Middle frontal gyrus (tissue), 1 donor: Measurements from ENCODE around the gene CD82.

Source experiments
- DNase-seq: peaks from one replicate; pipeline ENCODE4 v3.0.0-alpha.2; 2015; ENCODE audit warnings: low spot score; ENCODE audit errors: extremely low spot score

CD82 gene

DNA sequence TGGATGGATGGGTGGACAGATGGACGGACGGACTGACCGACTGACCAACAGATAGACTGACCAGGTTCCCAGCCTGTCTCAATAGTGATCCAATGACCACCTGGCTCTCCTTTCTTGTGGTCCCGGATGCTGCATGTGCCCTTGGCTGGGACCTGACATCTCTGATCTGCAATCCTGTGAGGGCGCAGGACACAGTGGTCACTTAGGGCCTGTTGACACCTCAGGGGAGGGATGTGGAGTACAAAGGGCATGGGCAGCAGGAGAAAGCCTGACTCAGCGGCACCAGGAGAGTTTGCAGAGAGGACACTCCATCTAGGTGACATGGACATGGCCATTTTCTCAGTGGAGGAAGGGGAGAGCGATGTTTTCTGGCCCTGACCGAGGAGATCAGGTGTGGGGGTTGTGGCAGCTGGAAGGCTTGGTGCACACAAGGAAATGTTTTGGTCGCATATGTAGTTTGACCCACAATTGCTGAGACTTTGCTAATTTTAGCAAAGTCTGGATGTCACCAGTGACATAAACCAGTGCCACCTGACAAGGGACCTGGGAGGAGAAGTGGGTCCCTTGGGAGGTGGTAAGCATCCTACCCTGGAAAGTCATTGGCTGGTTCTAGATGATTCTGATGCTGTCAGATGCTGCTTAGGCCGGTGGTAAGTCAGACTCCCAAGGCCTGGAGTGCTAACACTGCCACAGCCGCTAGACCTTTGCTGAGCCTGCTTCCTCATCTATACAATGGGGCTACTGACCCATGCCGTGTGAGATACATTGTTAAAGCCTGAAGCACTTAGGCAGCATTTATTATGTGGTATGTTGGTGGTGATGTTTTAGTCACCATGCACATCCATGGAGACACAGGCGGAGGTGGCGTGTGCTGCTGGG is 50.7 kb downstream of the CD82 start:
- no peak for DNase-seq

DNA sequence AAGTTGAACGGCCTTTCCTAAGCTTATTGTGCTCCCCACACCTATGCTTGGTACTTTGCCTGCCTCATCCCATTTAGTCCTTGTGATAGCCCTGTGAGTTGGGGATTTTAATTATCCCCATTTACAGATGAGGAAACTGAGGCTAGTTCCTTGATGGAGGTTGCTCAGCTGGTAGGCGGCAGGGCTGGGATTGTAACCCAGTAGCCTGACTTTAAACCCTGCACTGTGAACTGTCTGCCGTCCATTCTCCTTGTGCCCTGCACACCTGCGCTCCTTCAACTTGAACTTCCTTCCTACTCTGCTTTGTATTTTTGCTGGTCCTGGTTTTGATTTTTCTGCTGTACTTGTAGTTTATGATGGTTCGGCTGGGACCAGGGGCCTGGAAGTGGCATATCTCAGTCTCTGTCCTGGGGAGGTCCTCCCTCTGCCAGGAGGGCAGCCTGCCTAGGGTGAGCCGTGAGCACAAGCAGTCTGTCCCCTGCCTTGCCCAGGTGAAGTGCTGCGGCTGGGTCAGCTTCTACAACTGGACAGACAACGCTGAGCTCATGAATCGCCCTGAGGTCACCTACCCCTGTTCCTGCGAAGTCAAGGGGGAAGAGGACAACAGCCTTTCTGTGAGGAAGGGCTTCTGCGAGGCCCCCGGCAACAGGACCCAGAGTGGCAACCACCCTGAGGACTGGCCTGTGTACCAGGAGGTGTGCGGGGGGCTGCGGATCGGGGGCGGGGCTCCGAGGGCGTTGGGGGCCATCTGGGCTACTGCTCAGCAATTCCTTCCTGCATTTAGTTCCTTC is 52.4 kb downstream of the CD82 start:
- no peak for DNase-seq

DNA sequence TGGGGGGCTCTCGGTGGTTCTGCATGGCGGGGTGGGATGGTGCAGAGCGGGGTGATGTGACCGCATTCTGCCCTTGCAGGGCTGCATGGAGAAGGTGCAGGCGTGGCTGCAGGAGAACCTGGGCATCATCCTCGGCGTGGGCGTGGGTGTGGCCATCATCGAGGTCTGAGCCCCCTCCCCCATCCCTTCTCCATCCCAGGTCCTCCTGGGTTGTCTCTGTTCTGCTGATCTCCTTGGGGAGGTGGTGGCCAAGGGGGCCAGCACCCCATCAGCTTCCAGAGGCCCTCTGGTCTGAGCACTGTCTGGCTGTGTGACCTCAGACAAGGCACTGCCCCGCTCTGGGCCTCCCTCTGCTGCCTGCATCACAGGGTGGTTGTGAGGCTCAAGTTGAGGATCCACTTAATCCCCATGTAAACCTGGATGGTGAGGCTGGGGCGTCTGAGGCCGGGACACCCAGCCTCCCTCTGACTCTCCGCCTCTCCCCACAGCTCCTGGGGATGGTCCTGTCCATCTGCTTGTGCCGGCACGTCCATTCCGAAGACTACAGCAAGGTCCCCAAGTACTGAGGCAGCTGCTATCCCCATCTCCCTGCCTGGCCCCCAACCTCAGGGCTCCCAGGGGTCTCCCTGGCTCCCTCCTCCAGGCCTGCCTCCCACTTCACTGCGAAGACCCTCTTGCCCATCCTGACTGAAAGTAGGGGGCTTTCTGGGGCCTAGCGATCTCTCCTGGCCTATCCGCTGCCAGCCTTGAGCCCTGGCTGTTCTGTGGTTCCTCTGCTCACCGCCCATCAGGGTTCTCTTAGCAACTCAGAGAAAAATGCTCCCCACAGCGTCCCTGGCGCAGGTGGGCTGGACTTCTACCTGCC is 53.3 kb downstream of the CD82 start:
- DNase-seq: no peak

- no peak for DNase-seq
Measured at GRCh38 chr11:44620328-44620725, 54.9 kb downstream of the CD82 start.

- DNase-seq: peak; percentile 60
Measured at GRCh38 chr11:44621140-44621681, 55.7 kb downstream of the CD82 start.

GRCh38 chr11:44621784-44622183 is 56.3 kb downstream of the CD82 start:
- no peak for DNase-seq

GRCh38 chr11:44622190-44622650 is 56.8 kb downstream of the CD82 start:
- DNase-seq: no peak

DNA sequence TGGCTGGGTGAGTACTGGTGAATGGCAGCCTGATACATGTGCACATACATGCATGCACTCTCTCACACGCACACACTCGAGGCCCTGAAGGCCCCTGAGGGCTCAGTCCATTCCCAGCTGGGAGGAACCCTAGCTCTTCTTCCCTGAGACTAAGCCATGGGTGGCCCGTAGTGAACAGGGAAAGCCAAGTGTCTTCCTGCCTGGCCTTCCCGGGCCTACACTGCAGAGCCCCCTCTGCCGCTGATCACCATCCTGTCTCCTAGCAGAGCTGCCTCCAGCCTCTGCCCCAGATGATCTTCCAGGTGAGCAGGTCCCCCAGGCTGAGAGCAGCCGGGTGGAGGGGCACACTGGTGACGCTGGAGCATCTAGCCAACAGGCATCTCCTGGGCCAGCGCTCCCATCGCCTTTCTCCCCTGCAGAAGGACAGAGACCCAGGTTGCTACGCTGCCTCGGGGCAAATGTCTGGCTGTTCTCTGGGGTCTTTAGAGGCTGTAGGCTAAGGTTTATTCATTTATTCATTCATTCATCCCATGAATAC is 57.3 kb downstream of the CD82 start:
- DNase-seq: no peak

DNA sequence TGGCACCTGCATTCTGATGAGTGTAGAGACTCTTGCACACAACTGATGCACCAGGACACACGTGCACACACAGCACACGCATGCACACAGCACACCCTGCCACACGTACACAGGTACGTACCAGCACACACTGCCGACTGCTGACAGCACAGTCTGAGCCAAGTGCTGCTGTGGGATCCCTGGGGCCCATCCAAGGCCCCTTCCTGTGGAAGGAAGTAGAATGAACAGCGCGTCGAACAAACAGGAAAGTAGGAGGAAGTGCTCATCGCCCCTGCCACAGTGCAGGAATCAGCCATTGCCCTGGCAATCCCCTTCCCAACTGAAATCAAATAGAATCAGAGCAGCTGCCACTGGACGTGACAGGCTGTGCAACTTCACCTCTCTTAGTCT is 57.9 kb downstream of the CD82 start:
- no peak for DNase-seq

DNA sequence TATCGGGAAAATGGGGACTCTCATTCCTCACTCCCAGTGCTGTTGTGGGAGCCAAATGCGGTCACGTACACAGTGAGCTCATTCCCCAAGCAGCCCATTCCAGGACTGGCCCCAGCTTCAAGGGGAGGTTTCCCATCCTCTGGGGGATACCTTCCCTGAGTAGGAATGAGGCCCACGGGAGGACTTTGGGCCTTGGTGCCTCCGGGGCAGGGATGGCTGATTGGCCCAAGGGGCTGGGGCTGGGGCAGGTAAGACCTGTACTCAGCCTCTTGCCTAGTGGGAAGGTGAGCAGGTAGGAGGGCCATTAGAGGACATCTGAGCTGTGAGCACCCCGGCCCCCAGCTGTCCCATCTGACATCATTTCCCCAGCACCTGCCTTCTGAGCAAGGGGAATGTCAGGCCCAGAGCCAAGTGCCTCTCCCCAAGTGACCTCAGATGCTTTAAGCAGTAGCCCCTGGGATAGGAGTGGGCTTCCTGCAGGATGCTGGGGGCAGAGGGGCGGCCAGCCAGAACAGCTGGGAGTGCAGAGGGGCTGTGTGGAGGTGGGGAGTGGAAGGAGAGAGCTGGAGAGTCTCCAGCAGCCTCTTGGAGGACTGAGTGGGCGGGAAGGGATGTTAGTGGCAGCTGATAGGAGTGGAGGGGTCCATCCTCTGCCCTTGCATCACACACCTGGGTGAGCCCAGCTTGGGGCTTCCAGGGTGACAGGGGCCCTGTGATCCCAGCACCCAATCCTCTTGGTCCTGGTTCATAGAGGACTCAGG is 58.4 kb downstream of the CD82 start:
- DNase-seq: no peak

DNA sequence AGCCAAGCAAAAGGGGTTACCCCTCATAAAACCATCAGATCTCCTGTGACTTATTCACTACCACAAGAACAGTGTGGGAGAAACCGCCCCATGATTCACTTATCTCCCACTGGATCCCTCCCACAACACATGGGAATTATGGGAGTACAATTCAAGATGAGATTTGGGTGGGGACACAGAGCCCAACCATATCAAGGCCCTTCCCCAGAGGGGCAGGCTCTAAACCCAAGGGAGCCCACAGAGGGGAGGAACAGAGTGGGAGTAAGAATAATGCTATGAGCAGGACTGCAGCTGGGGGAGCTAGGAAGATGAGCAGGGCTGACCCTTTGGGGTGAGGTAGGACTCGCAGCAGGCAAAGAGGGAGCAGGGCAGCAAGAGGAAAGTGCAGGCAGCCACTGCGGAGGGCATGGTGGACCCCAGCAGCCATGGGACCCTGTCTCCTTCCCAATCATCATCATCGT is 59.3 kb downstream of the CD82 start:
- DNase-seq: no peak

- DNase-seq: no peak
Measured at GRCh38 chr11:44625759-44626523, 60.5 kb downstream of the CD82 start.

GRCh38 chr11:44626645-44627044 is 61.2 kb downstream of the CD82 start:
- DNase-seq: no peak

DNA sequence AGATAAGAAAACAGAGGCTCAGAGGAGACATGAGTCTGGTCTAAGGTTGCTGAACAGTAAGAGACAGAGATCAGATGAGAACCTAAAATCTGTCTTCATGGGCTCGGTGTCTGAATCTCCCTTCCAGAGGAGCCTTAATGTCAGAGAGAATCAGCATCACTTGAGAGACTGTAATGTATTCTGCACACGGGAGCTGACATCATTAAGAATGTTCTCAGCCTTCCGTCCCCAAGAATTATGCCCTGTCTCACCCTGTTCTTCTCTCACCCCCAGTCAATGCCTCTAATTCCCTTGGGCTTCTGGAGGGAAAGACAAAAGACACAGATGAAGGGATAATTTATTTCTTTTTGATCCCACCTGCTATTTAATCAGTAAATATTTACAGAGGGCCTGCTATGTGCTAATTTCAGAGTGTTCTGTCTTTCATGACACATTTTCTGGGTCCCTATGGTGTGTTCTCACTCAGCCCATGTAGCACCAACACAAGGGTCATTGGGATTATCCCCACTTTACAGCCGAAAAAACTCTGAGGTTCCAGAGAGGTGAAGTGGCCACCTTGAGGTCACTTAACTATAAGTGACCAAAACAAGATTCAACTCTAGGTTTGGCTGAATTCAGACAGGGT is 61.8 kb downstream of the CD82 start:
- no peak for DNase-seq

GRCh38 chr11:44627911-44628729 is 62.7 kb downstream of the CD82 start:
- peak; percentile 81 for DNase-seq

DNA sequence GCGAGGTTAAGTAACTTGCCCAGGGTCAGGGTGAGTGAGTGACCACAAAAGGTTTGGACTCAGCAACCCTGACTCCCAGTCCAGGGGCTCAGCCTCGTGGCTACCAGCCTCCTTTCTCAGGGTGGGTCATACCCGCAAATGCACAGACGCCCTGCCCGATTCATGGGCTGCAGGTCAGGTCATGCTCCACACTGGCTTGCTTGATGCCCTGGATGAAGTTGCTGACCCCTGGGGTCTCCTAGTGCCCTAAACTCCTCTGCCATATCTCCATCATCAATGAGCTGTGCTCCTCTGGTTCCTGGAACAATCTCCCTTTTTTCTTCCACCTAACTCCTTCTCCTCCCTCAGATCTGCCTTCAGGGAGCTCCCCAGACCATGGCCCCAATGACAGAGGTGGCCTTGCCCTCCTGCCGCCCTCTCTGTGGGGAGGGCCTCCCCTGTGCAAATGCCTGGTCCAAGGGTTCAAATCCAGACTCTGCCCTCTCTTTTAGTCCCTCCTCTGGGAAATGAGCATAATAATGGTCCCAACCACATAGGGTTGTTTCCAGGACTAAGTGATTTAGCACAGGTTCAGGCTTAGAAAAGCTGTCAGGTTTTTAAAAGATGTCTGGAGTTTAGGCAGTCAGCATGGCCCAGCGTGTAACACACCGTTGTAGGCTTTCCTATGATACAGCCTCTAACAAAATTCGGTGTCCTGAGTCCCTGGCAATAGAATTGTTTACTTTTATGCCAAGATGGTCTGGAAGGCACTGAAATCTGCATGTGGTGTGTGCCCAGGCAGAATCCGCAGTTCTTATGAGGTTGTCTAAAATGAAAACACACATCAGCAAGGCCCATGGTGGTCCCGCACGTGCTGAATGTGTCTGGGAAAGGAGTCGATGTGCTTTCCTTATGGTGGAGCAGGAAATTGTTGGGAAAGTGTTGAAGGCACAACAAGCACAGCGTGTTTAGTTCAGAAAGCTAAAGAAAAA is 63.6 kb downstream of the CD82 start:
- DNase-seq: no peak
